GM19468 (cell line): Measurements from ENCODE around the gene GFPT1.

Experiments
- ATAC-seq: cut with Tn5 transposase; IDR thresholded peaks from one replicate; pipeline ENCODE4 v1.9.1; 2021; ENCODE audit warnings: mild to moderate bottlenecking, moderate library complexity, moderate number of reproducible peaks; ENCODE audit not compliant: unreplicated experiment; ENCODE audit errors: extremely low read depth

GFPT1 gene

DNA sequence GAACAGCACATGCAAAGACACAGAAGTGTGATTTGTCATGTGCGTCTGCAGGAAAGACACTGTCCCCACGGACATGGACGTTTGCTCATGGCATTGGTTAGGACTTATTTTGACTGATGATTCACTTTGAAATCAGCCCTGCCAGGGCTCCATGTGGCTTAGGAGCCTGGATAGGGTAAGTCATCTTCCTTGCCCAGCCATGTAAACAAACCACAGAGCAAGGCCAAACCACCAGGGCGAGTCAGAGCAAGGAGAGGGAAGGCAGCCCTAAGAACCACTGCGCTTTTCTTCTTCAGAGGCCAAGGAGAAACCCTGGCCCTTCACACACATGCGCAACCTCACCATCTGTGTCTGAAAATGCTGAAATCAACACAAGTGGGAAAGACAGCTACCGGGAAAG, 88.8 kb downstream of the GFPT1 start:
- no peak for ATAC-seq

DNA sequence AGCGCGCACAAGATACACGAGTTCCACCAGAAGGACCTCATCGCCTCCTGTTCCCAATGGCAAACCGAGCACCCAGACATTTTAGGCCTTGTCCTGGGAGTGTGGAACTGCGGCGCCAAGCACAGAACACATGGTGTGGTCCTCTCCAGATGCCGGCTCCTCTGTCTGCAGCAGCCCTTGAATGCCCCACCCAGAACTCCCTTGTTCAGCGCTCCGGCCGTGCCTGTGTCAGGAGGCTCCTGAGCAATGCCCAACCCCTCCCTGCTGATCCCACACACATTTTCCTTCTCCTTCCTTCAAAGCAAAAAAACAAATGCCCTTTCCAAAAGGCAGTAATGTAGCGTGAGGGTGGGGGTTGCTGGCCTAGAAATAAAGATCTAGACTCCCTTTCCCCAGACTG, 89.8 kb downstream of the GFPT1 start:
- ATAC-seq = no peak

DNA sequence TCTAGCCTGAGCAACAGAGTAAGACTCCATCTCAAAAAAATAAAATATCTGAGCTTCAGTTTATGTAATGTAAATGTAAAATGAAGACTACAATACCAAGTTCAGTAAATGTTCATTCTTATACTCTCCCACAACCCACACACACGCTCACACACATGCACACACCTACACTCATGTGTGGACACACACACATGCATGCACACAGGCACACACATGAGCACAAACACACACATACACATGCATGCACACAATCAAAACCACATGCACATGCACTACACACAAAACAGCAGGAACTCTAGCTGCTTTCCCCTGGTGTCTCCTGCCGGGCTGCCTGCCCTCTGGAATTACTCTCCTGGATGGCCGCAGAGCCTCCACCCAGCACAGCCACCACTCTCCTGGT, 90.6 kb downstream of the GFPT1 start:
- no peak for ATAC-seq

DNA sequence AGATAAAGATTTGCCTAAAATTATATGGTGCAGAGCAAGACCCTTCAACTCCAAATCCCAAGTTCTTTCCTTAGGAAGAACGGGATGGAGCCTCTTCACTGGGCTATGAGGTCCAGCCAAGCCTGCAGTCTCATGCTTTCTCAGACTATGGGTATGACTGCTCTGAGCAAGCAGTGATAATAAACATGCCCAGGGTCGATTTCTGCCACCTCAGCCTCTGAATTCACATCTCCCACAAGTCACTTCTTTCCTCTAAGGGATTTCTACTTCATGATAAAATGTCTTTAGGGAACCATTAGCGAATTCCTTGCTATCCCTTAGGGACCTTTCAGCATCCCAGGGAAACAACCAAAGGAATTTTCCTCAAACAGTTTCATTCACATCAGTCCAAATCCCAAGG, 94.8 kb downstream of the GFPT1 start:
- ATAC-seq = no peak

DNA sequence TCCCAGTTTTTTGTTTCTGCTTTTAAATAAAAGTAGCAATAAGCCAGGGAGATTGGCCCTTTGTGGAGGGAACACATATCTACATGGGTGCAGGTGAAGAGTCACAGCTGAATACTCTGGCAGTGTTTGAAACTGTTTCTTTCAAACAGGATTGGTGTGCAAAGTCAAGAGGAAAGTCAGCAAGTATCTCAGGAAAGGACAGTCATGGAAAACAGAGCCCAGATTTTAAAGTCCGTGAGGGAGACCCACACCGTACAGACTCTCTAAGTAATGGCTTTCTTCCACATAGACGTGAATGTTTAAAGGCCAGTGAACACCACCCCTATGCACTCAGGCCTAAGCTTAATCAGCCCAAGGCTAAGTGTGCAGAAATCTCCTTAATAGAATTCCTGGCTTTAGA, 95.3 kb downstream of the GFPT1 start:
- ATAC-seq = no peak

DNA sequence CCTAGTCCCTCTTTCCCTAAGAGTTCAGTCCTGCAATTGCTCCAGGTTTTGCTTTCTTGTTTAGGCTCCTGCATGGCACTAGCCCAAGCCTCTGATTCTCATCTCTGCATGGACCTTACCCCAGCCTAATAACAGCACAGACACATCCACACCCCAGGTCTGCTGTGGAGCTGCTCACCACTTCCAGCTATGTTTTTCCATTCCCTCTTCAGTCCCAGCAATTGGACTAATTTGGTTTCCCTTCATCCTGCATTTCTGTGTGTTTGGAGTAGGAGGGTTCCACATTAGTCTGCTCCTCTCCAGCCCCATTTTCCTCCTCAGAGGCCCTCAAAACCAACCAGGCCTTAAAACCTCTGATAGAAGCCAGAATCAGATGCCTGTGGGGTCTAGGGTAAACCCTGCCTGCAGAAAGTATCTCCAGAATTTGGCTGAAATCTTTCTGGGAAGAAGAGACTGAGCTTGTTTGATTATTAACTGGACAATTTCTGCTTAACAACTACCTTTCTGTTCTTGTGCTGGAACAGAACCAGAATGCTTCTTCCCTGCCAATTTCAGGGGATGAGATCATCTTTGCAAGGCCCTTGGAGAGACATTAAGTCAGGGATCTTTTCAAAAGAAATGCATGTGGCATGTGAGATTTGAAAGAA, 95.9 kb downstream of the GFPT1 start:
- ATAC-seq = no peak

DNA sequence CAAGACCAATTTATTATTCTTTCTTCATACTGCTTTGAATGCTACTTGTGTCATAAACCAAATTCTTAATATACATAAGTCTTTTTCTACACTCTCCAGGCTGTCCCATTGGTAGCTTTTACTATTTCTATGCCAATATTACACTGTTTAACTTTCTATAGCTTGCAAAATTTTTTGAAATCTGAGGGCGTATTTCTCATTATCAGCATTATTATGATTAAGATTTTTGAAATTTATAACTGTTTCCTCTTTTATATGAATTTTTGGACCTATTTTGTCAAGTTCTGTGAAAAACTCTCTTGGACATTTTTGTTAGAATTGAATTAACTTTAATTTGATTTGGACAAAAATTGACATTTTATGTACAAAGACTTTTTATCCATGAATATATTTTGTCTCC, 98.6 kb downstream of the GFPT1 start:
- ATAC-seq = no peak

DNA sequence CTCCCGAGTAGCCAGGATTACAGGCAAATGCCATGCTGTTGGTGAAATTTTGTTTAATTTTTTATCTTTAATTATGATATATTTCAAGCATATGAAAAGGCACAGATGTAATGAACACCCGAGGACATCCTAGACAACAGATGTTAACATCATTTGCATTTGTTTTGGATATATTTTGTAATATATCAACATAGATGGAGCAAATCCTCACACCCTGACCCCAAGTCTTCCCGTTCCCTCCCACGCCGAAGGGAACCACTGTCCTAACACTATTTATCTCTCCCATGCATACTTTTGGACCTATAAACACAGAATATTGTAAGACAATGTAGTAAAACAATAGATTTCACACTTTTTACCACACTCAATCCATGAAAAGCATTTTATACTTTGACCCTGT, 99.5 kb downstream of the GFPT1 start:
- ATAC-seq = no peak

DNA sequence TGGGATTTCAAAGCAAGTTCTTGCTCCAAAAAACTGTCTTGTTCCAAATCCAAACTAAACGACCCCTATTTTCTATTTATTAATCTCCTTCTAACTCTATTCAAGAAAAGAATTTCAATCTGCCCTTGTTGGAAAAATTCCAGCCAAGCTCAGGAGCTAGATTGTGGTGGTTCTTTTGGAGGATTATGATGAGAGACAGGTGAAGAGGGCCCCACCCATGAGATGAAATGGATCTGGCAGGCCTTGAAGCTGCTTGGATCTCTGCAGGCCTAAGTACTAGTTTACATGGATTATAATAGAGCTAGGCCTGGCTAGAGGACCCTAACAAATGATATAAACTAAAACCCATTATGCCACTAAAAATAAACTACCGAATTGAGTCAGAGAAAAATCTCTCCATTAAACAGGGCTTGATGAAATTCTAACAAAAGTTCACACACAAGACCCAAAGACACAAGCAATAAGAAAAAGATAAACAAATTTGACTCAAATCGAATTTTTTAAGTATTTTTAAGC, 101.6 kb downstream of the GFPT1 start:
- no peak for ATAC-seq

DNA sequence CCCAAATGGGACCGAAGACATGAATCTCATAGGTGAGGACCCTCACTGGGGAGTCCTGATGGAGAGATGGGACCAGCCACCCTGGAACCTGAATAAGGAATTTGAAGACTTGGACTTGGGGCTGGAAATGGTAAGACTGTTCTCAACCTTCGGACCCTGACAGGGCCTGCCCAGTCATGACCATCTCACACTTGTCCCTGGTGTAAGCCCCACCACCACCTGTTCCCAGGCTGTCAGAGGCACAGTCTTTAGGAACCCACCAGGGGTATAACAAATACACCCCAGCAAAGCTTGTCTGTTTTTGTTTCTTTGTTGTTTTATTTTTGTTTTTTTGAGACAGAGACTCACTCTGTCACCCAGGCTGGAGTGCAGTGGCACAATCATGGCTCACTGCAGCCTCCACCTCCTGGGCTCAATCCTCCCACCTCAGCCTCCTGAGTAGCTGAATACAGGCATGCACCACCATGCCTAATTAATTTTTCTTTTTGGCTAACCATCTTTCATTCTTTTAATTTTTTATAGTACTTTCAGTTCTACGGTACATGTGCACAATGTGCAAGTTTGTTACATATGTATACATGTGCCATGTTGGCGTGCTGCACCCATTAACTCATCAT, 106.1 kb downstream of the GFPT1 start:
- no peak for ATAC-seq

DNA sequence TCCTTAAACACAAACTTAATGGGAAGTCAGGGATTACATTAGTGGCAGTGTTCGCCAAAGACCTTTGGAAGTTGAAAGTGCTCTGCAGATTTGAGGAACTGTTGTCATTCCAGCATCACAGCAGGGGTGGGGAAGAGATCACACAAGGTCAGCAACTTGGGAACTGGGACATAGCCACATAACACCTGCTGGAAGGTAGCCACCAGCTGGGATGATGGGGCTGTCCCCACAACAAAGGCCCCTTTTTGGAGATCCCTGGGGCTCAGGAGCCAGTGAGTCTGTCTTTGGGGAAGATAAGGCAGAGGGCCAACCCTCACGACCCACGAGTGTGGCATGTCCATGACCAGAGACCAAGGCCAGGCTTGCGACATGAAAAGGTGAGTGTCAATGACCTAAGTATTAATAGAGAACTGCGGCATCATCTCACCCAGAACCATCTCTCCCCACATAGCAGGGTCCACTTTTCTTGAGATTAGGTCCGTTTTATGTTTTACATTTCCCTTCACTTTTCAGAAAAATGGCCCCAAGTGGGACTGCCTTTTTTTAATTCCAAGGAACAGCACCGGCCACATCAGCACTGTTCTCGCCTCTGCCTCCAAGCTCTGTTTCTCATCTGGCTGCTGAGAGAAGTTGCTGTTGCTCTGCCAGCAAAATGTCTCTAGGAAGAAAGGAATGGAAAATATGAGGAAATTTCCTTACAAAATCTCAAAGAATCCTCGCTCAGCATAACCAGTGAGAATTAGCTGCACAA, 106.9 kb downstream of the GFPT1 start:
- no peak for ATAC-seq

DNA sequence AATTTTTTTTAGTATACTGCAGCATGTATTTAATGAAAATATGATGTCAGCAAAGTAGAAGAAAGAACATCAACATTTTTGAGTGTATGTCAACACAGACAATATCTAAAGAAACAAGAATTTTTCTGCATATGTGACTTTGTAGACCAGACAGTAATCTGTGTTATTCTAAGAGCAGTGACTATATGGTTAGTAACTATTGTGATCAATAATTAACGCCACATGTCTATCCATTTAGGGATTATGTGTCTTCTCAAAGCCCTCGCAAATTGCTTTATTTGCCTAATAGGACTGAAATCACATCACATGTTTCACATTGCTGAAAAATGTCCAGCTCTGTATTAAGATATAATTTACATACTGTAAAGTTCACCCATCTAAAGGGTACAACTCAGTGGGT, 107.8 kb downstream of the GFPT1 start:
- no peak for ATAC-seq

DNA sequence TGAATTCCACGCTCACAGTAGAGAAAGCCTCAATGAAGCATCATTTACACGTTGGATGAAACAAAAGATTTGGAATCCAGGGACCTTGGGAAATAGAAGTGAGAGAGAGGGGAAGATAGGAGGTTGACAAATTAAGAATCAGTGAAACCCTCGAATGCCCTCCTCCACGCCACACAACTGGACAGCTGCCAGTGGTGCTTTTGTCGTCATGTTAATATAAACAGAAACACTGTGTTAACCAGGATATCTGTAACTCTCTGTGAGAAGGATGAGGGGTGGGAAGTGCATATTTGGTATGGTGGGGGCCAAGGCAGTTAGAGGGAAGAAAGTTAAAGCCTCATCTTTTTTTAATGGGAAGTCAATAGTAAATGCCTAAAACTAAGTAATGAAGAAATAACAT, 108.7 kb downstream of the GFPT1 start:
- ATAC-seq = no peak

DNA sequence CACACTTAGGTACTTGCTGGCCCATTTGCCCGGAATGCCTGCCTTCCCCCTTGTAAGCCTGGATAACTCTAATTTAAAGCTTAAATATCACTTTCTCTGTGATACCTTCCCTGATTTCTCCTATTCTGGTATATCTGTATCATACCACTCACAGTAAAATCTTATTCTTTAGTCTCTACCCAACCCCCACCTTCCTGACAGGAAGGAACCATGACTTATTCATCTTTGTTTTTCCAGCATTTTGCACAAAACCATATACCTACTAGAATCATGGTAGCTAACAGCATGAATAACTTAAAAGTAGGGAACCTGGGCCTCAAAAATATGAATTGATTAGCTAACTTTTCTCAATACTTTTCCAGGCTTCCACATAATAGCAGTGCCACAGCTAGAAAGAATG, 111.5 kb downstream of the GFPT1 start:
- ATAC-seq = no peak

DNA sequence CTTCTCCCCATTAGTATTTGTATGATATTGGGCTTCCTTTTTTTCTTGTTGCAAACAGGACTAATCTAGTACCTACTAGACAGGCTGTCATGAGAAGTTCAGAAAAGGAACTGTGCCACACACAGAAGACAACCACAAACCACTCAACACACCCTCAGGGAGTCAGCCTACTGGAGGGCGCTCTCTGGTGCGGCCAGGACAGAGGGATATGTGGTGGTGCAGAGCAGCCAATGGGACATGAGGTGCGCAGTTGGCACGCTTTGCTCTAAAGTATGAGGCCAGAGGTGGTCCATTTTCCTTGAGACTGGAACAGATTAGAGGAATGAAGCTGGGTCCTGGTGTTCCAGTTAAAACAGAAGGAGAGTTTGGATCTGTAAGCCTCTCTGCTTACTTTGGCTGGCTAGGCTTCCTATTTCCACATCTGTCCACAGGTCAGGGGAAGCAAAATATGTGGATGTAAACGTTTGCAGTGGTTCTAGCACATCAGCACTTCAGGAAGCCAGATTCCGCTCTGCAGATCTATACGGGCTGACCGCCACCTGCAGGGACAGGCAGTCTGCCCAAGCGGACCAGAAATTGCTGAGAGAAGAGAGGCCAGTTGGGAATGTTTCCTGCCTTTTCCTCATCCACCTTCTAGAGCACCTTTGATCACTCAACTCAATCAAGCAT, 114.1 kb downstream of the GFPT1 start:
- no peak for ATAC-seq

DNA sequence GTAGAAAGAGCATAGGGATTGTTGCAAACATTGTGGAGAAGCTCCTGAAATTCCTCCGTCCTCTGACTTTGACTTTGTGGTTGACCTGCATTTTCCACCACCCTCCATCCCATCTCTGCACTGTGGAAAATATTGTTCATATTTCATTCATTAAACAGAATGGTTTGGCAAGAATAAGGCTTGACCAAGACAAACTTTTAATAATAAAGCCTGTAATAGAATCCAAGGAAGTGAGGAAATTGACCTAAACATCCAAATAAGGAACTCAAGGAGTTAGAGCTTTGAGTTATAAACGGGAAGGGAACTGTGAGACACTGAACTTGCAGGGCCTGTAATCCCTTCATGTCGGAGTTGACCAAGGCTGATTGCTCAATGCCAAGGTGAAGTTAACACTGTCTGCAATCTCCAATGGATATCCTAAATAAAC, 115.2 kb downstream of the GFPT1 start:
- ATAC-seq = no peak
